Measurements from ENCODE around the gene TRPM3.

TRPM3 gene

DNA sequence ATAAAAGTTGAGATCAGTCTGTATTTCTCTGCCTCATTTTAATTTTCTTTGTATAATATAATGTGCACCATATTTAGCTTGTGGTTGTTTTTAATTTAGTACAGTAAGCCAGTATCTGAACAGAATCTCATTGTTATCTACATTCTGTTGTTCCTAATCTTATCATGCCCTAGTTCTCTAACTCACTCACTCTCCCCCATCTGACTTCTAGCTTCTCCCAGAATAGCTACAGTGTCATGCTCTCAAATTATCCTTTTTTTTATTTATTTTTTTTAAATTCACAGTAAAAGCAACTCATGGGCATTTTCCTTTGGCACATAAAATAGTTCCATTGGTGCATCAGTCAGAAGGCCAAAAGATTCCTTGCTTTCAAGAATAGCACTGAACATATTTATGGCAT lies 156.6 kb downstream of the TRPM3 start:
- Mint-ChIP-seq H3K27me3 (ENCODE audit: low read depth) (no peaks in the 10 kb centered on the region), H3K4me1 (no peaks in the 10 kb centered on the region), H3K27ac (no peak overlapping the region), H3K9me3 (no peaks in the 10 kb centered on the region), H3K36me3 (ENCODE audit: low read depth) (no peaks in the 10 kb centered on the region), H3K4me3 (no peak overlapping the region)
- TF ChIP-seq, protein P1, sequence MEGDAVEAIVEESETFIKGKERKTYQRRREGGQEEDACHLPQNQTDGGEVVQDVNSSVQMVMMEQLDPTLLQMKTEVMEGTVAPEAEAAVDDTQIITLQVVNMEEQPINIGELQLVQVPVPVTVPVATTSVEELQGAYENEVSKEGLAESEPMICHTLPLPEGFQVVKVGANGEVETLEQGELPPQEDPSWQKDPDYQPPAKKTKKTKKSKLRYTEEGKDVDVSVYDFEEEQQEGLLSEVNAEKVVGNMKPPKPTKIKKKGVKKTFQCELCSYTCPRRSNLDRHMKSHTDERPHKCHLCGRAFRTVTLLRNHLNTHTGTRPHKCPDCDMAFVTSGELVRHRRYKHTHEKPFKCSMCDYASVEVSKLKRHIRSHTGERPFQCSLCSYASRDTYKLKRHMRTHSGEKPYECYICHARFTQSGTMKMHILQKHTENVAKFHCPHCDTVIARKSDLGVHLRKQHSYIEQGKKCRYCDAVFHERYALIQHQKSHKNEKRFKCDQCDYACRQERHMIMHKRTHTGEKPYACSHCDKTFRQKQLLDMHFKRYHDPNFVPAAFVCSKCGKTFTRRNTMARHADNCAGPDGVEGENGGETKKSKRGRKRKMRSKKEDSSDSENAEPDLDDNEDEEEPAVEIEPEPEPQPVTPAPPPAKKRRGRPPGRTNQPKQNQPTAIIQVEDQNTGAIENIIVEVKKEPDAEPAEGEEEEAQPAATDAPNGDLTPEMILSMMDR (IDR thresholded peaks at IDR 0.05; ENCODE audit: unreplicated experiment in 3 of 3) = no peak

DNA sequence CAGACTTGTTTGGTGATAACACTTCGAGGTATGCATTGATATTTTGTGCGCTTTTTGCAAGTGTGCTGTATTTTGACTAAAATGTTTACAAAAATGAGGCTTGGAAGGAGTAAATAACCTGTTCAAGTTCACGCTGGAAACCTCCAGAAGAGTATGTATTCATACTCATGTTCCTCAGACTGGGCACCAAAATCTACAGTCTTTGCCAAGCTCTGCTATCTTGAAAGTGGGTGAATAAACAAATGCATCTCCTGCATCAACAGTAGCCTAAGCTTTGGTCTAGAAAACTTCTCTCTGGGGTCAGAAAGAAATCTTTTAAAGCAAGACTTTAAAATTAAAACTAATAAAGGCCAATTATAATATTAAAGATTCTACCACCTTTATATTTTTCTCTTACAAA lies 157.9 kb downstream of the TRPM3 start:
- no peaks in the 10 kb centered on the region for H3K27me3 Mint-ChIP-seq (ENCODE audit: low read depth)
- no peaks in the 10 kb centered on the region for H3K9me3 Mint-ChIP-seq
- no peak overlapping the region for H3K27ac Mint-ChIP-seq
- TF ChIP-seq, protein P1 (IDR thresholded peaks at IDR 0.05; ENCODE audit: unreplicated experiment in 3 of 3) = no peak
- H3K4me3 Mint-ChIP-seq = no peak overlapping the region
- no peaks in the 10 kb centered on the region for H3K4me1 Mint-ChIP-seq
- H3K36me3 Mint-ChIP-seq (ENCODE audit: low read depth) = no peaks in the 10 kb centered on the region

DNA sequence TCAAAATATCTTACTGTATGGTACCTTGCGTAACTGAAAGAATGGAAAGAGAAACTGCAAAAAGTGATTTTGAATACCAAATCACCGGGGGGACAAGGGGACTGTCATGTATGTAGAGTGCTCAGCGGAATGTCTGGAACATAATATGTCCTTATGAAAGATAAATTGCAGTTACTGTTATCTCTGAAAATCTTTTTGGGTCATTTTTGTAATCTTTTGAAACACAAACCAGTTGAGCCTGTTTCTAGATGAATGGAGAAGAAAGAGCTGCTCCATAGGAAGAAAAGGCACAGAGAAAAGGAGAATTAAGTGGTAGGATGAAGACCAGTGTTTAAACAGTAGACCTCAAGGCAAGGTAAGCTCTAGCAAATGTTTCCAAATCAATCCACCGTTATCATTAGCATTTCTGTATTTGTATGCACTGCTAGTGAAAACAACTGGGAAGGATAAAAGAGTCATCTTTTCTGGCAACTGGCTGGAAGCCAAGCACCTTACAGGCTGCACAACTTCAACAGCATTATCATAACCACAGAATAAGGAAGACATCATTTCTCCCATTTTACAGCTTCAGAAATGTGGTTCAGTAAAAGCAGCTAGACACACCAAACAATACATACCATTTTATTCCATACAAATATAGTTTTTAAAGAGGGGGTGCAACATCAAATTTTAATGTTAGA lies 158.5 kb downstream of the TRPM3 start:
- Mint-ChIP-seq H3K27ac (no peak overlapping the region), H3K27me3 (ENCODE audit: low read depth) (no peaks in the 10 kb centered on the region), H3K4me3 (no peak overlapping the region), H3K9me3 (no peaks in the 10 kb centered on the region), H3K36me3 (ENCODE audit: low read depth) (no peaks in the 10 kb centered on the region), H3K4me1 (no peaks in the 10 kb centered on the region)
- TF ChIP-seq, protein P1 (IDR thresholded peaks at IDR 0.05; ENCODE audit: unreplicated experiment in 3 of 3) = no peak

DNA sequence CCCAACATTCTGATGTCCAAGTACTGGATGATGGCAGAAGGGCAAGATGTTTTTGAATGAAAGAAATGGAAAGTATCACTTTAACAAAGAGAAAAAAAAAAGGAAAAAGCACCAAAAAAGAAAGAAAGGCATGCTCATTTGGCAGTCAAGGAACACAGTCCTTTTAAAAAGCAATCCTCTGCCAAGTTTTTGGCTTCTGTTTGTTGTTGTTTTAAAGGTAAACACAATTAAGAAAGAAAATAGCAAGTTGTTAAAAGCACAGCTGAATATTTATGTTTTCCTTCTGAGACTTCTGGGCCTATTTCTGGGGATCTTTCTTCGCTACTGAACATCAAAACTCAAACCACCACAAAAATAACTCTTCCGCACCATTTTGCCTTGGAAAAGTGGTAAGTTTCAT lies 162.1 kb downstream of the TRPM3 start:
- H3K27me3 Mint-ChIP-seq (ENCODE audit: low read depth) = no peaks in the 10 kb centered on the region
- no peaks in the 10 kb centered on the region for H3K36me3 Mint-ChIP-seq (ENCODE audit: low read depth)
- no peaks in the 10 kb centered on the region for H3K9me3 Mint-ChIP-seq
- no peaks in the 10 kb centered on the region for H3K4me1 Mint-ChIP-seq
- TF ChIP-seq, protein P1 (IDR thresholded peaks at IDR 0.05; ENCODE audit: unreplicated experiment in 3 of 3) = no peak
- H3K27ac Mint-ChIP-seq = no peak overlapping the region
- no peak overlapping the region for H3K4me3 Mint-ChIP-seq

DNA sequence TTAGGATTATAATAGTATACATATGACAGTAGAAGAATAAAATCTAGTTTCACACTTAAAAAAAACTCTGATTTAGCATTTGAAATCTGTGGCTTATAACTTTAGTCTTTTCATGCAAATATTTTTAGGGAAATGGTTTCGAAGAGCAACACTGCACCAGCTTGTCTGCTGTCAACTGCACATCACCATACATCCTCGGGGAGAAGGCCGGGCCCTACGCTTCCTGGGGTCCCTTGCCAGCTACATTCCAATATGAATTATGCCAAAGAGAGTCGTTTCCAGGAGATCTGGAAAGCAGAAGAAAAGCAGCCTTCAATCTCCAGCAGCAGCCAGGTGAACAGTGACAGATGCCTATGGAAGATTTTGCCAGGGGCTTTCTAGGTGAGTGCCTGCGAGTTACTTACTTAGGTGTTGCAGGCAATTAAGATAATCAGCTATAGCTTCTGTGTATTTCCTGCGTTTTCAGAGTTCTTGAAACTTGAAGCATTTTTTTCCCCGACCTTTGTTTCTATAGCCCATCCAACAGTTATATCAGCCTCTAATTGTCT lies 166.8 kb downstream of the TRPM3 start:
- TF ChIP-seq, protein P1 (IDR thresholded peaks at IDR 0.05; ENCODE audit: unreplicated experiment in 3 of 3) = no peak
- Mint-ChIP-seq H3K27ac (no peak overlapping the region), H3K36me3 (ENCODE audit: low read depth) (no peaks in the 10 kb centered on the region)

DNA sequence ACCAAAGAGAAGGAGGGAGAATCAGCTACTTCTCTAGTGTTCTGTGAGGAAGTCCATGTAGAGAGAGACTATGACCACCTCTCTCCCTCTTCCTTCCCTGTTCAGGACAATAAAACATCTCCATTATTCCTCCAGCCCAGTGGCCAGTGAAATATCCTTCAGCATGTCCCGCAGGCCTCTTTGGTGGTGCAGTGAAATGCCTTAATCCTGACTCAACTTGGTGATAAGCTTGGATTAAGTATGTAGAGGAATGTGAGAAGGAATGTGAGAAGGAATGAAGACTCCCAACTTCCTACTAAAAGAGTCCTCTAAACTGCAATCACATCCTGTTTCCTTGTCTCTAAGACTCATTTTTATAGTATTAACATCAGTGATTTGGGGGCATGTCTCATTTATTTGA lies 167.3 kb downstream of the TRPM3 start:
- H3K27ac Mint-ChIP-seq = no peak overlapping the region
- H3K9me3 Mint-ChIP-seq = no peaks in the 10 kb centered on the region
- no peak overlapping the region for H3K4me3 Mint-ChIP-seq
- TF ChIP-seq, protein P1 (IDR thresholded peaks at IDR 0.05; ENCODE audit: unreplicated experiment in 3 of 3) = no peak
- H3K27me3 Mint-ChIP-seq (ENCODE audit: low read depth) = no peaks in the 10 kb centered on the region
- no peaks in the 10 kb centered on the region for H3K36me3 Mint-ChIP-seq (ENCODE audit: low read depth)
- H3K4me1 Mint-ChIP-seq = no peaks in the 10 kb centered on the region

More for the DNA sequence above, 166.8 kb downstream of the TRPM3 start:
- Mint-ChIP-seq H3K9me3 (no peaks in the 10 kb centered on the region), H3K27me3 (ENCODE audit: low read depth) (no peaks in the 10 kb centered on the region), H3K4me1 (no peaks in the 10 kb centered on the region), H3K4me3 (no peak overlapping the region)

Data from nephron (organoid).